Stomach (tissue), 9 donors: ENCODE measurements around the gene PRKD1. TPM values are rescaled to one million over a fixed set of nuclear protein-coding genes. Genes with fewer than 3 reads are reported as not detected.

ENCODE experiments used
- DNase-seq, 2 donors: peaks; one replicate each; pipeline versions ENCODE4 v3.0.0 to v3.0.0-alpha.2; 2013 to 2019
- H3K27ac ChIP-seq, 5 donors: fragments of 200-600 bp in 4 of 5; sonication (generic) in 4 of 5; one replicate each; pipeline ENCODE4 v1.5.1; 2013 to 2019; ENCODE audit warnings: mild to moderate bottlenecking in 1 of 5, moderate library complexity in 1 of 5
- H3K27me3 ChIP-seq, 3 donors: fragments of 200-600 bp; sonication (generic); one replicate each; pipeline ENCODE4 v1.5.1; 2017 to 2019; ENCODE audit warnings: mixed run types in 1 of 3
- H3K36me3 ChIP-seq, 4 donors: fragments of 200-600 bp; sonication (generic); 1 replicate in 3 of 4; 2 replicates in 1 of 4; pipeline ENCODE4 v1.5.1; 2016 to 2019
- H3K4me1 ChIP-seq, 4 donors: fragments of 200-600 bp; sonication (generic); one replicate each; pipeline ENCODE4 v1.5.1; 2016 to 2019
- H3K4me3 ChIP-seq, 4 donors: fragments of 200-600 bp; sonication (generic) in 3 of 4; one replicate each; pipeline ENCODE4 v1.5.1; 2016 to 2019; ENCODE audit warnings: mild to moderate bottlenecking in 1 of 4
- H3K9me3 ChIP-seq, 4 donors: fragments of 200-600 bp; sonication (generic); one replicate each; pipeline ENCODE4 v1.5.1; 2016 to 2019
- EP300 ChIP-seq: sonication (generic); formaldehyde crosslinking; IDR thresholded peaks from one replicate; pipeline ENCODE4 v1.6.1; 2017; ENCODE audit warnings: antibody characterized with exemption
- POLR2A ChIP-seq, 4 donors: fragments of 450-650 bp; IDR thresholded peaks; one replicate each; pipeline ENCODE4 v1.6.1; 2016; ENCODE audit warnings: antibody characterized with exemption in 4 of 4, control low read depth in 2 of 4, mild to moderate bottlenecking in 1 of 4, moderate library complexity in 1 of 4
- POLR2AphosphoS5 ChIP-seq, 3 donors: sonication (generic); formaldehyde crosslinking; IDR thresholded peaks; one replicate each; pipeline ENCODE4 v1.6.1; 2016; ENCODE audit warnings: antibody characterized with exemption in 3 of 3
- WGBS, 5 donors: extraction: QIAGEN DNeasy Blood & Tissue Kit in 3 of 5; methylation state at CpG; one replicate each; pipeline versions ENCODE4 v1.1.5 to v1.1.7; 2013 to 2018; 5-methylcytosine and 5-hydroxymethylcytosine counted together
- intact Hi-C: fragments of 100-400 bp; cut with DNase I; formaldehyde crosslinking; loops from one replicate; pipeline ENCODE4 v1.15.1; 2023; ENCODE audit warnings: low total_unique reads
- polyA plus RNA-seq, 3 donors: library from polyadenylated mRNA; stranded (reverse); fragments of 200-250 nt; gene quantifications; one replicate each; pipeline ENCODE4 v1.2.3, GENCODE V29; 2013
- total RNA-seq, 5 donors: library from RNA; depleted of rRNA; stranded (reverse); fragments of >200 nt; gene quantifications; one replicate each; pipeline versions ENCODE4 v1.1.0 to v1.2.3, GENCODE V29; 2014 to 2016
- TF ChIP-seq, protein P1 (sequence below), 7 experiments: fragments of 450-650 bp in 4 of 7; fragments of 200-600 bp in 3 of 7; sonication (generic) in 3 of 7; IDR thresholded peaks; one replicate each; pipeline ENCODE4 v1.5.1; 2016 to 2019; ENCODE audit warnings: antibody characterized with exemption in 7 of 7, control low read depth in 2 of 7, mild to moderate bottlenecking in 1 of 7
- donor health status: healthy with polysubstance abuse.
- donor health status: Bipolar disorder and iron deficiency.
- donor health status: healthy.

PRKD1 gene
- total and polyA plus RNA-seq, 8 donors = 1.6 to 26.6 (median 4.9) TPM

DNA sequence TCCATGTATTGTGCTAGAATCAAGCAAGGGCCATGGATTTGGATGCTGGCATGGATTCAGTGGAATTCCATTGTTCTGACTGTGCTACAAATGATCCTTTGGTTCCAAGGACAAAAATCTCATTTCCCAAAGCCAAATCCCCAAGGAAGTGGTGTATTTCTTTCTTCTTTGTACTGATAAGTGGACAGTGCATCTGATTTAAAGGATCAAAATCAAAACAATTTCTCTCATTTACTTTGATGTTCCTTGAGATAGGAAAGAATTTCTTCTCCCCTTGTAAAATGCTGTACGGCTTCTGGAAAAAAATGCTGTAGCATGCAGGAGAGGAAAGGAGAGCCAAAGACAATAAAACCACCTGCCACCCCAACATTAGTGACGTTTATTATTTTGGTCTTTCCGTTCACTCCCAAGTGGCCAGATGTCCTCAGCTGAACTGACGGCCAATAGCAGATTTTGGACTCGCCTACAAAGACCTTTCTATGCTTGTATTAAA, 185.7 kb downstream of the PRKD1 start:
- no peaks in the 10 kb centered on the region for H3K9me3 ChIP-seq
- TF ChIP-seq POLR2AphosphoS5 (IDR thresholded peaks at IDR 0.05) (no peak), EP300 (no peak), POLR2A (IDR thresholded peaks at IDR 0.05) (no peak)
- TF ChIP-seq, protein P1, sequence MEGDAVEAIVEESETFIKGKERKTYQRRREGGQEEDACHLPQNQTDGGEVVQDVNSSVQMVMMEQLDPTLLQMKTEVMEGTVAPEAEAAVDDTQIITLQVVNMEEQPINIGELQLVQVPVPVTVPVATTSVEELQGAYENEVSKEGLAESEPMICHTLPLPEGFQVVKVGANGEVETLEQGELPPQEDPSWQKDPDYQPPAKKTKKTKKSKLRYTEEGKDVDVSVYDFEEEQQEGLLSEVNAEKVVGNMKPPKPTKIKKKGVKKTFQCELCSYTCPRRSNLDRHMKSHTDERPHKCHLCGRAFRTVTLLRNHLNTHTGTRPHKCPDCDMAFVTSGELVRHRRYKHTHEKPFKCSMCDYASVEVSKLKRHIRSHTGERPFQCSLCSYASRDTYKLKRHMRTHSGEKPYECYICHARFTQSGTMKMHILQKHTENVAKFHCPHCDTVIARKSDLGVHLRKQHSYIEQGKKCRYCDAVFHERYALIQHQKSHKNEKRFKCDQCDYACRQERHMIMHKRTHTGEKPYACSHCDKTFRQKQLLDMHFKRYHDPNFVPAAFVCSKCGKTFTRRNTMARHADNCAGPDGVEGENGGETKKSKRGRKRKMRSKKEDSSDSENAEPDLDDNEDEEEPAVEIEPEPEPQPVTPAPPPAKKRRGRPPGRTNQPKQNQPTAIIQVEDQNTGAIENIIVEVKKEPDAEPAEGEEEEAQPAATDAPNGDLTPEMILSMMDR (IDR thresholded peaks at IDR 0.05) = no peak
- no peak overlapping the region for H3K4me3 ChIP-seq
- peak in 1 of 2 donors; percentile 38 for DNase-seq
- H3K27ac ChIP-seq = no peak overlapping the region
- peaks cover 0 to 16% (median 5%) of the 10 kb centered on the region in 4 donors for H3K4me1 ChIP-seq
- no peaks in the 10 kb centered on the region for H3K36me3 ChIP-seq
- intact Hi-C loops = no loop called here
- H3K27me3 ChIP-seq = no peaks in the 10 kb centered on the region
- 56 to 73% (median 66%) methylated on average over 5 of the region's 5 CpGs for WGBS, 5 donors

GRCh38 chr14:29740491-29740890, 187.2 kb downstream of the PRKD1 start:
- Histone ChIP-seq H3K9me3 (no peaks in the 10 kb centered on the region), H3K27ac (no peak overlapping the region), H3K4me1 (peaks cover 0 to 23% (median 9%) of the 10 kb centered on the region in 4 donors), H3K4me3 (no peak overlapping the region), H3K27me3 (no peaks in the 10 kb centered on the region), H3K36me3 (no peaks in the 10 kb centered on the region)
- intact Hi-C loops = no loop called here
- no peak for DNase-seq
- TF ChIP-seq EP300 = no peak
- no peak for TF ChIP-seq POLR2A (IDR thresholded peaks at IDR 0.05)
- TF ChIP-seq, protein P1 (IDR thresholded peaks at IDR 0.05) = no peak
- TF ChIP-seq POLR2AphosphoS5 (IDR thresholded peaks at IDR 0.05) = no peak

DNA sequence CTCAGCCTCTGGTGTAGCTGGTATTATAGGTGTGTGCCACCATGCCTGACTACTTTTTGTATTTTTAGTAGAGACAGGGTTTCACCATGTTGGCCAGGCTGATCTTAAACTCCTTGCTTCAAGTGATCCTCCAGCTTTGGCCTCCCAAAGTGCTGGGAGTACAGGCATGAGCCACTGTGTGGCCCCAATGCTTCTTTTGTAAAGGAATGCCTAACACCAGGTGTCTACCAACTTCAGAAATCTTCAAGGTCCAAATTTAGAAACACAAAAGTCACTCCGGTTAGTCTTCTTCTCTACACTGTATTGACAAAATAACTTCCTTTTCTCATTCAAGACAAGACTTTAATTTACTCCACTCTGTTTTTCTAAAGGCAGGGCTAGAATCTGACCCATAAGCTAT, 188.7 kb downstream of the PRKD1 start:
- Histone ChIP-seq H3K36me3 (no peaks in the 10 kb centered on the region), H3K9me3 (no peaks in the 10 kb centered on the region), H3K27me3 (no peaks in the 10 kb centered on the region), H3K27ac (no peak overlapping the region), H3K4me3 (no peak overlapping the region), H3K4me1 (peaks cover 0 to 23% (median 9%) of the 10 kb centered on the region in 4 donors)
- DNase-seq = no peak
- no peak for TF ChIP-seq POLR2AphosphoS5 (IDR thresholded peaks at IDR 0.05)
- no peak for TF ChIP-seq POLR2A (IDR thresholded peaks at IDR 0.05)
- TF ChIP-seq, protein P1 (IDR thresholded peaks at IDR 0.05) = no peak
- TF ChIP-seq EP300 = no peak
- 91 to 98% (median 92%) methylated on average over 1 of the region's 1 CpG for WGBS, 5 donors
- intact Hi-C loops = no loop called here

- TF ChIP-seq, protein P1 (IDR thresholded peaks at IDR 0.05) = no peak
- TF ChIP-seq EP300 (no peak), POLR2AphosphoS5 (IDR thresholded peaks at IDR 0.05) (no peak), POLR2A (IDR thresholded peaks at IDR 0.05) (no peak)
- WGBS, 5 donors = 38 to 67% (median 52%) methylated on average over 1 of the region's 1 CpG
- Histone ChIP-seq H3K9me3 (no peaks in the 10 kb centered on the region), H3K4me1 (peaks cover 0 to 16% (median 7%) of the 10 kb centered on the region in 4 donors), H3K27ac (no peak overlapping the region), H3K4me3 (no peak overlapping the region), H3K27me3 (no peaks in the 10 kb centered on the region), H3K36me3 (no peaks in the 10 kb centered on the region)
- DNase-seq = no peak
- intact Hi-C loops = no loop called here
Measured at GRCh38 chr14:29738056-29738455, 189.6 kb downstream of the PRKD1 start.
